Esophagus muscularis mucosa (tissue), 4 donors: Measurements from ENCODE around the gene LRRC25. TPM values are rescaled to one million over a fixed set of nuclear protein-coding genes. Genes with fewer than 3 reads are reported as not detected.

Source experiments
- DNase-seq: peaks from one replicate; pipeline ENCODE4 v3.0.0-alpha.2; 2017; ENCODE audit errors: extremely low spot score
- H3K27ac ChIP-seq, 4 donors: fragments of 200-600 bp; sonication (generic); replicated peaks in 1 of 4; 1 replicate in 3 of 4; 2 replicates in 1 of 4; pipeline ENCODE4 v1.5.1; 2016 to 2019; ENCODE audit warnings: mild to moderate bottlenecking in 1 of 4
- H3K27me3 ChIP-seq, 4 donors: fragments of 200-600 bp; sonication (generic); one replicate each; pipeline versions ENCODE4 v1.5.1 to v1.6.0; 2016 to 2019
- H3K36me3 ChIP-seq, 4 donors: fragments of 200-600 bp; sonication (generic); one replicate each; pipeline ENCODE4 v1.5.1; 2016 to 2019
- H3K4me1 ChIP-seq, 4 donors: fragments of 200-600 bp; sonication (generic); one replicate each; pipeline ENCODE4 v1.5.1; 2016 to 2019
- H3K4me3 ChIP-seq, 4 donors: fragments of 200-600 bp; sonication (generic); 1 replicate in 2 of 4; 2 replicates in 2 of 4; pipeline ENCODE4 v1.5.1; 2016 to 2019; ENCODE audit warnings: mild to moderate bottlenecking in 4 of 4, moderate library complexity in 1 of 4
- H3K9me3 ChIP-seq, 4 donors: fragments of 200-600 bp; sonication (generic); 1 replicate in 3 of 4; 2 replicates in 1 of 4; pipeline ENCODE4 v1.5.1; 2016 to 2019
- EP300 ChIP-seq: sonication (generic); formaldehyde crosslinking; IDR thresholded peaks from one replicate; pipeline ENCODE4 v1.6.1; 2017; ENCODE audit warnings: antibody characterized with exemption
- POLR2A ChIP-seq: fragments of 450-650 bp; IDR thresholded peaks from one replicate; pipeline ENCODE4 v1.6.1; 2017; ENCODE audit warnings: antibody characterized with exemption, moderate library complexity, mild to moderate bottlenecking, low read depth
- POLR2AphosphoS5 ChIP-seq, 2 donors: sonication (generic); formaldehyde crosslinking; IDR thresholded peaks; one replicate each; pipeline ENCODE4 v1.6.1; 2017; ENCODE audit warnings: antibody characterized with exemption in 2 of 2
- WGBS: methylation state at CpG from one replicate; pipeline ENCODE4 v1.1.5; 2018; 5-methylcytosine and 5-hydroxymethylcytosine counted together
- intact Hi-C: fragments of 100-400 bp; cut with DNase I; formaldehyde crosslinking; loops from one replicate; pipeline ENCODE4 v1.15.1; 2023
- total RNA-seq, 4 donors: library from RNA; depleted of rRNA; stranded (reverse); fragments of >200 nt; gene quantifications; one replicate each; pipeline versions ENCODE4 v1.1.0 to v1.2.1, GENCODE V29; 2016
- TF ChIP-seq, protein P1 (sequence below), 3 experiments: fragments of 200-600 bp in 2 of 3; fragments of 450-650 bp in 1 of 3; sonication (generic) in 2 of 3; IDR thresholded peaks; one replicate each; pipeline ENCODE4 v1.5.1; 2017 to 2019; ENCODE audit warnings: antibody characterized with exemption in 3 of 3, mild to moderate bottlenecking in 2 of 3, moderate library complexity in 1 of 3

The LRRC25 gene
- total RNA-seq, 4 donors from 2014 or later: 5.8 to 20.4 (median 7.0) TPM

DNA sequence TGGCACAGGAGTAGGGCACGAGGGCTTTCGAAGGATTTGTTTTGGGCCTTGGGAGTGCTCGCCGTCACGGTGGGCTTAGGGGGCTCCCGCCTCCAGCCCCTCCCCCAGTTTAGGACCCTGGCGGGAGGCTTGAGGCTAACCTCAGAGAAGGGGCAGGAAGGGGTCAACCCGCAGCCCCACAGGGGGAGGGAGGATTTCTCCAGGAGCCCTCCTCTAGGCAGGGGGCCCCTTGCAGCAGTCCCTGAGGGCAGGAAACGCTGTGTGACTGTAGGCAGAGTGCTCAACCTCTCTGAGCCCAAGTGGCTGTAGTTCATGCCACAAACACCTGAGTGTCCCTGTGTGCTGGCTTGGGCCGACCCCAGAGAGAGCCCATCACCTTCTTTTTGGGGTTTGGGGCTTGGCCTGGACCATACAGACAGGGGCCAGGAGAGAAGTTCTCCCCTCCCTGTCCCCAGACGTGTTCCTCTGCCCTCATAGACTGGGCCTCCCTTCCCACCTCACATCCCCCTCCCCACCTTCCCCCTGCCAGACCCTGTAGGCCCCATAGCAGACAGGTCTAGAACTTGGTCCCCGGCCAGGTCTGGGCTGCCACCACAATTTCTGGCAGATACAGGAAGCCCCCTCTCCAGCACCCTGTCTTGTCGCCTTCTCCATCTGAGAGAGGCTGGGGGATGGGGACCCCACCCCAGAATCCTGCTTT lies 32.4 kb upstream of the LRRC25 start:
- H3K36me3 ChIP-seq: peaks cover 0 to 18% (median 14%) of the 10 kb centered on the region in 4 donors
- DNase-seq: no peak
- H3K4me1 ChIP-seq: peaks cover 56 to 96% (median 79%) of the 10 kb centered on the region in 4 donors
- peak overlapping the region; percentile 56 to 66 (median 61) for H3K4me3 ChIP-seq
- intact Hi-C loops: no loop called here
- H3K9me3 ChIP-seq: no peaks in the 10 kb centered on the region
- peak overlapping the region; percentile 75 to 86 (median 82) for H3K27ac ChIP-seq
- no peaks in the 10 kb centered on the region for H3K27me3 ChIP-seq
- TF ChIP-seq POLR2AphosphoS5 (IDR thresholded peaks at IDR 0.05) (no peak), POLR2A (no peak)
- WGBS: 41% methylated on average over 8 of the region's 13 CpGs

DNA sequence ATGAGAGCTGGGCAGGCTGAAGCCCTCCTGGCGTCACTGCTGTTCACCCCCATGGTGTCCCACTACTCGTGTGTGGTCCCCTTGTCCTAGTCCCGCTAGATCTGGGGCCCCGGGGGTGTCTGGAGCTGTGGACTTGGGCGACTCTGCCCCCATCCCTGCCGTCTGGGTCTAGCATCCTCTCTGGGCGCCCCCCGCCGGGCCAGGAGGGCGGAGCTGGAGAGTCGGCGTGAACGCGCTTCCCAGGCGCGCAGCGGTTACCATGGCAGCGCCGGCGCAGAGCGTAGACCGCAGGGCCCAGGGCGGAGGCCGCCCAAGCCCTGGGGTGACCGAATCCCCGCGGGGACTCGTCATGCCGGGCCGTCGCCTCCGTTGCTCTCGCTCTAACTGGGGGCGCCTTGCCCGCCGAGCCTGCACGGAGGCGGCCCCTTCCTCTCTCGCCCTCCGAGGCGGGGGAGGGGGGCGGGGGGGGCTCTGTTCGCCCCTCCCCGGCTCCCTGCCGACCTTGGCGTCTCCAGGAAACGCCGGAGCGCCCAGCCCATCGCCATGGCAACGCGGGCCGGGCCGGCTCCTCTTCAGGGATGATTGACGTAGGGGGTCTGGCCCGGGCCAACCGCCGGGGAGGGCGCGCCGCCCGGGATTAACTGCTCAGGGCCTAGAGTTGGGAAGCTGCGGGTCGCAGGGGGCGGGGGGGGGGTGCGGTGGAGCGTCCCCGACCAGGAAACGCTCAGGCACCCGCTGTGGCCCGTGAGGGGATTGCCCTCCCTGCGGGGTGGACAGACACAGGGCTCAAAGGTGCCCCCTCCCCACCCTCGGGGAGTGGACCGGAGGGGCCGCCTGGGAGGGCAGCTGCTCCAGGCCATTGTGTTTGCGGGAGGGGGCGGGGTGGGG lies 31.6 kb upstream of the LRRC25 start:
- Histone ChIP-seq H3K27ac (peak overlapping the region; percentile 75 to 86 (median 82)), H3K4me1 (peaks cover 60 to 96% (median 81%) of the 10 kb centered on the region in 4 donors), H3K9me3 (no peaks in the 10 kb centered on the region), H3K4me3 (peak overlapping the region; percentile 56 to 66 (median 61)), H3K36me3 (peaks cover 0 to 16% (median 13%) of the 10 kb centered on the region in 4 donors), H3K27me3 (no peaks in the 10 kb centered on the region)
- TF ChIP-seq, protein P1, sequence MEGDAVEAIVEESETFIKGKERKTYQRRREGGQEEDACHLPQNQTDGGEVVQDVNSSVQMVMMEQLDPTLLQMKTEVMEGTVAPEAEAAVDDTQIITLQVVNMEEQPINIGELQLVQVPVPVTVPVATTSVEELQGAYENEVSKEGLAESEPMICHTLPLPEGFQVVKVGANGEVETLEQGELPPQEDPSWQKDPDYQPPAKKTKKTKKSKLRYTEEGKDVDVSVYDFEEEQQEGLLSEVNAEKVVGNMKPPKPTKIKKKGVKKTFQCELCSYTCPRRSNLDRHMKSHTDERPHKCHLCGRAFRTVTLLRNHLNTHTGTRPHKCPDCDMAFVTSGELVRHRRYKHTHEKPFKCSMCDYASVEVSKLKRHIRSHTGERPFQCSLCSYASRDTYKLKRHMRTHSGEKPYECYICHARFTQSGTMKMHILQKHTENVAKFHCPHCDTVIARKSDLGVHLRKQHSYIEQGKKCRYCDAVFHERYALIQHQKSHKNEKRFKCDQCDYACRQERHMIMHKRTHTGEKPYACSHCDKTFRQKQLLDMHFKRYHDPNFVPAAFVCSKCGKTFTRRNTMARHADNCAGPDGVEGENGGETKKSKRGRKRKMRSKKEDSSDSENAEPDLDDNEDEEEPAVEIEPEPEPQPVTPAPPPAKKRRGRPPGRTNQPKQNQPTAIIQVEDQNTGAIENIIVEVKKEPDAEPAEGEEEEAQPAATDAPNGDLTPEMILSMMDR (IDR thresholded peaks at IDR 0.05): no peak
- TF ChIP-seq POLR2A (no peak), EP300 (no peak), POLR2AphosphoS5 (IDR thresholded peaks at IDR 0.05) (peak in 1 of 2 donors; percentile 44)
- intact Hi-C loops: no loop called here
- DNase-seq: no peak
- 3% methylated on average over 8 of the region's 77 CpGs for WGBS

GRCh38 chr19:18428173-18428786 lies 30.9 kb upstream of the LRRC25 start:
- no peak for DNase-seq
- TF ChIP-seq POLR2AphosphoS5 (IDR thresholded peaks at IDR 0.05): no peak
- TF ChIP-seq POLR2A: no peak
- TF ChIP-seq, protein P1 (IDR thresholded peaks at IDR 0.05): no peak
- no peak for TF ChIP-seq EP300
- intact Hi-C loops: no loop called here
- H3K9me3 ChIP-seq: no peaks in the 10 kb centered on the region
- H3K4me3 ChIP-seq: peak overlapping the region; percentile 56 to 66 (median 61)
- peak overlapping the region; percentile 75 to 86 (median 82) for H3K27ac ChIP-seq
- H3K36me3 ChIP-seq: peaks cover 0 to 16% (median 13%) of the 10 kb centered on the region in 4 donors
- H3K27me3 ChIP-seq: no peaks in the 10 kb centered on the region
- WGBS: 54% methylated on average over 5 of the region's 17 CpGs
- H3K4me1 ChIP-seq: peaks cover 64 to 99% (median 82%) of the 10 kb centered on the region in 4 donors

GRCh38 chr19:18427743-18428113 lies 30.3 kb upstream of the LRRC25 start:
- WGBS: 79% methylated on average over 10 of the region's 12 CpGs
- Histone ChIP-seq H3K27me3 (no peaks in the 10 kb centered on the region), H3K4me3 (no peak overlapping the region), H3K27ac (peak overlapping the region in 3 of 4 donors; percentile 78 to 86 (median 83)), H3K9me3 (no peaks in the 10 kb centered on the region), H3K4me1 (peaks cover 63 to 99% (median 82%) of the 10 kb centered on the region in 4 donors), H3K36me3 (peaks cover 0 to 16% (median 13%) of the 10 kb centered on the region in 4 donors)
- no peak for DNase-seq
- intact Hi-C loops: no loop called here
- TF ChIP-seq, protein P1 (IDR thresholded peaks at IDR 0.05): no peak
- TF ChIP-seq POLR2AphosphoS5 (IDR thresholded peaks at IDR 0.05) (no peak), POLR2A (no peak), EP300 (no peak)
